Cardiac muscle cell (in vitro differentiated cells and primary cell): ENCODE results near the gene KMT2D. TPM values are rescaled to one million over a fixed set of nuclear protein-coding genes. Genes with fewer than 3 reads are reported as not detected.

Experiments
- DNase-seq, 2 donors: peaks; one replicate each; pipeline versions ENCODE4 v3.0.0 to v3.0.0-alpha.2; 2010 to 2017; ENCODE audit warnings: low read depth in 1 of 2, low spot score in 1 of 2
- H3K27ac ChIP-seq: fragments of 200-600 bp; sonication (generic); 2 replicates; pipeline ENCODE4 v1.5.1; 2016
- H3K27me3 ChIP-seq: fragments of 200-600 bp; sonication (generic); 2 replicates; pipeline ENCODE4 v1.6.0; 2016; ENCODE audit warnings: control low read depth
- H3K36me3 ChIP-seq: fragments of 200-600 bp; sonication (generic); 2 replicates; pipeline ENCODE4 v1.5.1; 2016; ENCODE audit warnings: control low read depth
- H3K4me1 ChIP-seq: fragments of 200-600 bp; sonication (generic); 2 replicates; pipeline ENCODE4 v1.8.1; 2017; ENCODE audit warnings: low read depth, mild to moderate bottlenecking, mixed run types
- H3K4me3 ChIP-seq: fragments of 200-600 bp; sonication (generic); 2 replicates; pipeline ENCODE4 v1.5.1; 2016; ENCODE audit warnings: mild to moderate bottlenecking
- H3K9me3 ChIP-seq: fragments of 200-600 bp; sonication (generic); 2 replicates; pipeline ENCODE4 v1.5.1; 2017; ENCODE audit warnings: low read depth, mild to moderate bottlenecking, control low read depth
- polyA plus RNA-seq: library from polyadenylated mRNA; unstranded; fragments of >200 nt; fragmentation: Nextera tagmentation; extraction: Ambion mirVana; gene quantifications from 2 replicates; pipeline ENCODE4 v1.2.1, GENCODE V29; 2016
- total RNA-seq: library from RNA; depleted of rRNA; stranded (reverse); fragments of >200 nt; gene quantifications from 2 replicates; pipeline ENCODE4 v1.2.3, GENCODE V29; 2016
- TF ChIP-seq, protein P1 (sequence below): IDR thresholded peaks from 2 replicates; pipeline ENCODE4 v1.5.1; 2012; ENCODE audit warnings: low read depth, mild to moderate bottlenecking, low read length

Gene KMT2D
- total and polyA plus RNA-seq, 2 experiments from 2014 or later, result 31.0 to 41.3 TPM

- Histone ChIP-seq H3K9me3 (no peaks in the 10 kb centered on the region), H3K4me1 (no peaks in the 10 kb centered on the region)
Measured at GRCh38 chr12:49038291-49038955, 22.2 kb downstream of the KMT2D start.

GRCh38 chr12:49037947-49038237 lies 22.7 kb downstream of the KMT2D start:
- TF ChIP-seq, protein P1, sequence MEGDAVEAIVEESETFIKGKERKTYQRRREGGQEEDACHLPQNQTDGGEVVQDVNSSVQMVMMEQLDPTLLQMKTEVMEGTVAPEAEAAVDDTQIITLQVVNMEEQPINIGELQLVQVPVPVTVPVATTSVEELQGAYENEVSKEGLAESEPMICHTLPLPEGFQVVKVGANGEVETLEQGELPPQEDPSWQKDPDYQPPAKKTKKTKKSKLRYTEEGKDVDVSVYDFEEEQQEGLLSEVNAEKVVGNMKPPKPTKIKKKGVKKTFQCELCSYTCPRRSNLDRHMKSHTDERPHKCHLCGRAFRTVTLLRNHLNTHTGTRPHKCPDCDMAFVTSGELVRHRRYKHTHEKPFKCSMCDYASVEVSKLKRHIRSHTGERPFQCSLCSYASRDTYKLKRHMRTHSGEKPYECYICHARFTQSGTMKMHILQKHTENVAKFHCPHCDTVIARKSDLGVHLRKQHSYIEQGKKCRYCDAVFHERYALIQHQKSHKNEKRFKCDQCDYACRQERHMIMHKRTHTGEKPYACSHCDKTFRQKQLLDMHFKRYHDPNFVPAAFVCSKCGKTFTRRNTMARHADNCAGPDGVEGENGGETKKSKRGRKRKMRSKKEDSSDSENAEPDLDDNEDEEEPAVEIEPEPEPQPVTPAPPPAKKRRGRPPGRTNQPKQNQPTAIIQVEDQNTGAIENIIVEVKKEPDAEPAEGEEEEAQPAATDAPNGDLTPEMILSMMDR, result no peak
- no peak for DNase-seq
- peaks cover 66% of the 10 kb centered on the region for H3K36me3 ChIP-seq

More at GRCh38 chr12:49038291-49038955, 22.2 kb downstream of the KMT2D start:
- DNase-seq, result no peak
- Histone ChIP-seq H3K4me3 (no peak overlapping the region), H3K27ac (no peak overlapping the region), H3K27me3 (no peaks in the 10 kb centered on the region), H3K36me3 (peaks cover 66% of the 10 kb centered on the region)
- TF ChIP-seq, protein P1, result no peak

GRCh38 chr12:49037111-49037946 lies 23.3 kb downstream of the KMT2D start:
- Histone ChIP-seq H3K9me3 (no peaks in the 10 kb centered on the region), H3K4me1 (no peaks in the 10 kb centered on the region), H3K36me3 (peaks cover 63% of the 10 kb centered on the region), H3K4me3 (no peak overlapping the region), H3K27me3 (no peaks in the 10 kb centered on the region), H3K27ac (no peak overlapping the region)
- TF ChIP-seq, protein P1, result no peak
- DNase-seq, result no peak

More at GRCh38 chr12:49037947-49038237, 22.7 kb downstream of the KMT2D start:
- no peak overlapping the region for H3K4me3 ChIP-seq
- no peaks in the 10 kb centered on the region for H3K9me3 ChIP-seq
- no peaks in the 10 kb centered on the region for H3K27me3 ChIP-seq
- no peaks in the 10 kb centered on the region for H3K4me1 ChIP-seq
- no peak overlapping the region for H3K27ac ChIP-seq

DNA sequence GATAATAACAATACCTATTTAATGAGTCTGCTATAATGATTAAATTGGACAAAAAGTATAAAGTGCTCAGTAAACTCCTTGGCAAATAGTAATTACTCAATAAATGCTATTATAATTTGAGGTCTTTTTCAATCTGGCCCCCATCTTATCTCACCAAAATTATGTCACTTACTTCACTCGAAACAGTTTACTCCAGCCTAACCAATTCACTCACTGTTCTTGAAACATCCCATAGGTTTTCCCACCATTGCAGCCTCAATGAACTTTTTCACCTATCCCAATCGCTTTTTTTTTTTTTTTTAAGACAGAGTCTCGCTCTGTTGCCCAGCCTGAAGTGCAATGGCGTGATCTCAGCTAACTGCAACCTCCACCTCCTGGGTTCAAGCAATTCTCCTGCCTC lies 24.6 kb downstream of the KMT2D start:
- TF ChIP-seq, protein P1, result no peak
- no peak for DNase-seq
- Histone ChIP-seq H3K9me3 (no peaks in the 10 kb centered on the region), H3K27ac (no peak overlapping the region), H3K4me3 (no peak overlapping the region), H3K27me3 (no peaks in the 10 kb centered on the region), H3K4me1 (no peaks in the 10 kb centered on the region), H3K36me3 (peaks cover 68% of the 10 kb centered on the region)

DNA sequence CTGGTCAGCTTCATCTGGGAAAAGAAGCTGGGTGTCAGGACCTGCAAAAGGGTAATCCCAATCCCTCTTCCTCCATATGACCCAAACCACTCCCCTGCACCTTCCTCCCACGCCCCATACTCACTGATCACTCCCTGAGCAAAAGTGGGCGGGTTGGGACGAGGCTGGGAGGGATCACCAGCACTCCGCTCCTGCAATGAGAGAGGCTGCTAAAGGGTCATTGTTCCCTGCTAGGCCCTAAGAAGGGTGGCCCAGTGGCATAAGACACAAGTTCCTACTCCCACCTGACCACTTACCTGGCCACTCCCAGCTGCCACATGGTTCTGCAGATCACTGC lies 26.3 kb downstream of the KMT2D start:
- no peaks in the 10 kb centered on the region for H3K4me1 ChIP-seq
- H3K27me3 ChIP-seq, result no peaks in the 10 kb centered on the region
- no peak for DNase-seq
- peaks cover 58% of the 10 kb centered on the region for H3K36me3 ChIP-seq
- H3K9me3 ChIP-seq, result no peaks in the 10 kb centered on the region
- no peak overlapping the region for H3K4me3 ChIP-seq
- H3K27ac ChIP-seq, result no peak overlapping the region
- TF ChIP-seq, protein P1, result no peak
